ENCODE results near the gene ANXA11. TPM values are rescaled to one million over a fixed set of nuclear protein-coding genes. Genes with fewer than 3 reads are reported as not detected.

ANXA11 gene
- total RNA-seq, 1 donor from 2014 or later: 287 TPM

GRCh38 chr10:80157561-80157960, 47.8 kb downstream of the ANXA11 start:
- Histone ChIP-seq H3K36me3 (peaks cover 98% of the 10 kb centered on the region), H3K27me3 (no peaks in the 10 kb centered on the region), H3K9me3 (no peaks in the 10 kb centered on the region), H3K27ac (peak overlapping the region; percentile 67), H3K4me3 (no peak overlapping the region), H3K4me1 (peaks cover 19% of the 10 kb centered on the region)
- TF ChIP-seq, protein P1, sequence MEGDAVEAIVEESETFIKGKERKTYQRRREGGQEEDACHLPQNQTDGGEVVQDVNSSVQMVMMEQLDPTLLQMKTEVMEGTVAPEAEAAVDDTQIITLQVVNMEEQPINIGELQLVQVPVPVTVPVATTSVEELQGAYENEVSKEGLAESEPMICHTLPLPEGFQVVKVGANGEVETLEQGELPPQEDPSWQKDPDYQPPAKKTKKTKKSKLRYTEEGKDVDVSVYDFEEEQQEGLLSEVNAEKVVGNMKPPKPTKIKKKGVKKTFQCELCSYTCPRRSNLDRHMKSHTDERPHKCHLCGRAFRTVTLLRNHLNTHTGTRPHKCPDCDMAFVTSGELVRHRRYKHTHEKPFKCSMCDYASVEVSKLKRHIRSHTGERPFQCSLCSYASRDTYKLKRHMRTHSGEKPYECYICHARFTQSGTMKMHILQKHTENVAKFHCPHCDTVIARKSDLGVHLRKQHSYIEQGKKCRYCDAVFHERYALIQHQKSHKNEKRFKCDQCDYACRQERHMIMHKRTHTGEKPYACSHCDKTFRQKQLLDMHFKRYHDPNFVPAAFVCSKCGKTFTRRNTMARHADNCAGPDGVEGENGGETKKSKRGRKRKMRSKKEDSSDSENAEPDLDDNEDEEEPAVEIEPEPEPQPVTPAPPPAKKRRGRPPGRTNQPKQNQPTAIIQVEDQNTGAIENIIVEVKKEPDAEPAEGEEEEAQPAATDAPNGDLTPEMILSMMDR (IDR thresholded peaks at IDR 0.05): no peak
- no peak for ATAC-seq
- no peak for DNase-seq
- intact Hi-C loops (cut with DNase I): loop anchor here (10.0 kb wide), 1 partner anchor 47 kb away; the partner anchor contains the start of gene ANXA11

- Histone ChIP-seq H3K9me3 (no peaks in the 10 kb centered on the region), H3K36me3 (peaks cover 98% of the 10 kb centered on the region), H3K4me1 (peaks cover 19% of the 10 kb centered on the region), H3K27ac (no peak overlapping the region), H3K4me3 (no peak overlapping the region), H3K27me3 (no peaks in the 10 kb centered on the region)
- DNase-seq (no peak), ATAC-seq (no peak)
- intact Hi-C loops (cut with DNase I): loop anchor here (10.0 kb wide), 1 partner anchor 49 kb away; the partner anchor contains the start of gene ANXA11
- TF ChIP-seq, protein P1 (IDR thresholded peaks at IDR 0.05): no peak
Observed at GRCh38 chr10:80156216-80156615, 49.1 kb downstream of the ANXA11 start.

DNA sequence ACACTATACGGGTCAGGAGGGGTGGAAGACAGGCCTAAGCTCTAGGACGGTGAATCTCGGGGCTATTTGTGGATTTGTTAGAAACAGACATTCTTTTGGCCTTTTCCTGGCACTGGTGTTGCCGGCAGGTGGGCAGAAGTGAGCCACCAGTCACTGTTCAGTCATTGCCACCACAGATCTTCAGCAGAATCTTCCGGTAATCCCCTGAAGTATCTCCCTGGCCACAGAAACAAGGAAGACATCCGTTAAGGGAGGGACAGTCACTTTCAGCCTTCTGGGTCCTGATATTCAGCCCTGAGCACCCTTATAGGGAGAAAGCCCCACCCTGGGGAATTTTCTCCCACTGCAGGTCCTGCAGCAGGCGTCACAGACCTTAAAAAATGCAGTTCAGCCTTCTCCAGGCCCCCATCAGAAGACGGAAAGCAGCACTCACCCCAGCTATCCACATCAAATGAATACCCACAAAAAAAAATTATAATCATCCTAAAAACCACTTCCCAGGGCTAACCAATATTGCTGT, 49.6 kb downstream of the ANXA11 start:
- Histone ChIP-seq H3K27ac (no peak overlapping the region), H3K4me3 (no peak overlapping the region), H3K27me3 (no peaks in the 10 kb centered on the region), H3K9me3 (no peaks in the 10 kb centered on the region), H3K36me3 (peaks cover 95% of the 10 kb centered on the region), H3K4me1 (peaks cover 19% of the 10 kb centered on the region)
- ATAC-seq: no peak
- no peak for DNase-seq
- intact Hi-C loops (cut with DNase I): loop anchor here (10.0 kb wide), 1 partner anchor 49 kb away; the partner anchor contains the start of gene ANXA11
- TF ChIP-seq, protein P1 (IDR thresholded peaks at IDR 0.05): no peak

DNA sequence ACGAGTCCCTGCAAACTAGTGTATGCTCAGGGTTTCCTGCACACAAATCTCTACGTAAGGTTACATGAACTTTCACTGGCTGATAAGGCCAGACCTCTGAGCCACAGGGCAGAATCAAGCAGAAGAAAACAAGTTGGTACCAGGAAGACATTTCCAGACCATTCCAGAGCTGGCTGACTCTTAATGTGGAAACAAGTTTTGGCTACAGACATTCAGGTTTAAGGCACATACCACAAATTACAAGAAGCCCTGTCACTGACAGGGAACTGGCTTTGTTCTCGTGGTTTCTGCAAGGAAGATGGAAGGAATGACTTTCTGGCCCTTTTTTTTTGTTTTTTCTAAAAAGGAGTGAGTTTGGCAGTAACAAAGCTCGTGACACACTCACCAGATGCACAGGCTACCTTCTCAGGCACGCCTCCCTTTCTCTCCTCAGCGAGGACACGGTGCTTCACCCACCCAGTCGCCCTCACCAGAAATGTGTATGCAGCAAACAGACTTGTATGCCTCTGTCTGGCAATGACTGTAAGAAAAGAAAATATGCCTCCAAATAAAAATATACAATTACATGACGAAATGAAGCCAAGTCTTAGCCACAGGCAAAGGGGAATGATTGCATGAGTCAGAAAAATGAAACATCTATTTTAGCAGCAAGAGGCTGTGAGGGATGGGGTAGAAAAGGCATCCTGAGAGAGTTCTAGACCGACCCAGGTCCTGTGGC, 50.2 kb downstream of the ANXA11 start:
- Histone ChIP-seq H3K36me3 (peaks cover 89% of the 10 kb centered on the region), H3K4me1 (peaks cover 19% of the 10 kb centered on the region), H3K27me3 (no peaks in the 10 kb centered on the region), H3K4me3 (no peak overlapping the region), H3K9me3 (no peaks in the 10 kb centered on the region), H3K27ac (peak overlapping the region; percentile 6)
- no peak for ATAC-seq
- TF ChIP-seq, protein P1 (IDR thresholded peaks at IDR 0.05): no peak
- DNase-seq: no peak
- intact Hi-C loops (cut with DNase I): loop anchor here (10.0 kb wide), 1 partner anchor 50 kb away; the partner anchor contains the start of gene ANXA11

DNA sequence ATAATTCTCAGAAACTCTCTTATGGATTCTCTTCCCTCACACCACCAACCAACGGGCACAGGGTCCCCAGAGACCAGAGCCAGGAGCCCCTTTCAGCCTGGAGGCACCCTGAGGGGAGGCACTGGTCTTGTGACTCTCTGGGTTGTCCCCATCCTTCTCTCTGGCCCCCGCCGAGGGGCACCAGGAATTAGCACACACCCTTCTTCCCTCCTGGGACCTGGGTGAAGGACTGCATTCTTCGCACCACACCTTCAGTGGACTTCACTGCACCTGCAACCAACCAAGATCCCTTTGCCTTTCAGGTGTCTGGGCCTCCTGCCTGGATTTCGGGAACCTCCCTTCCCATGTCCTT, 50.7 kb downstream of the ANXA11 start:
- Histone ChIP-seq H3K27ac (peak overlapping the region; percentile 6), H3K36me3 (peaks cover 84% of the 10 kb centered on the region), H3K4me3 (no peak overlapping the region), H3K27me3 (no peaks in the 10 kb centered on the region), H3K9me3 (no peaks in the 10 kb centered on the region), H3K4me1 (peaks cover 17% of the 10 kb centered on the region)
- DNase-seq (no peak), ATAC-seq (no peak)
- TF ChIP-seq, protein P1 (IDR thresholded peaks at IDR 0.05): no peak
- intact Hi-C loops (cut with DNase I): loop anchor here (10.0 kb wide), 1 partner anchor 50 kb away; the partner anchor contains the start of gene ANXA11
